Neural progenitor cell (in vitro differentiated cells): ENCODE data around the gene NECTIN3. TPM values are rescaled to one million over a fixed set of nuclear protein-coding genes. Genes with fewer than 3 reads are reported as not detected.
A peak's percentile ranks its signal among the peaks of the same experiment; 100 is the strongest.

Experiments
- DNase-seq: peaks from one replicate; pipeline ENCODE4 v3.0.0-alpha.2; 2016; ENCODE audit warnings: low spot score
- H2AFZ ChIP-seq: fragments of 200-600 bp; sonication (generic); replicated peaks from 2 replicates; pipeline ENCODE4 v1.6.1; 2016; ENCODE audit warnings: antibody characterized with exemption
- H3F3A ChIP-seq: fragments of 200-600 bp; sonication (generic); 2 replicates; pipeline ENCODE4 v1.6.1; 2016; ENCODE audit warnings: antibody characterized with exemption, low read depth
- H3K27ac ChIP-seq: fragments of 200-600 bp; sonication (generic); 2 replicates; pipeline ENCODE4 v1.5.1; 2016; ENCODE audit warnings: mild to moderate bottlenecking
- H3K27me3 ChIP-seq: fragments of 200-600 bp; sonication (generic); 2 replicates; pipeline ENCODE4 v1.6.1; 2016; ENCODE audit warnings: mild to moderate bottlenecking, moderate library complexity
- H3K36me3 ChIP-seq: fragments of 200-600 bp; sonication (generic); 2 replicates; pipeline ENCODE4 v1.5.1; 2016
- H3K4me1 ChIP-seq: fragments of 200-600 bp; sonication (generic); 2 replicates; pipeline ENCODE4 v1.6.1; 2016; ENCODE audit warnings: mixed run types
- H3K4me2 ChIP-seq: fragments of 200-600 bp; sonication (generic); 2 replicates; pipeline ENCODE4 v1.6.1; 2016
- H3K4me3 ChIP-seq: fragments of 200-600 bp; sonication (generic); 2 replicates; pipeline ENCODE4 v1.5.1; 2016
- H3K79me2 ChIP-seq: fragments of 200-600 bp; sonication (generic); 2 replicates; pipeline ENCODE4 v1.6.1; 2016; ENCODE audit warnings: low read depth
- H3K9ac ChIP-seq: fragments of 200-600 bp; sonication (generic); 2 replicates; pipeline ENCODE4 v1.6.1; 2016
- H3K9me3 ChIP-seq: fragments of 200-600 bp; sonication (generic); 2 replicates; pipeline ENCODE4 v1.5.1; 2016; ENCODE audit warnings: low read depth
- H4K20me1 ChIP-seq: fragments of 200-600 bp; sonication (generic); 2 replicates; pipeline ENCODE4 v1.6.1; 2016; ENCODE audit warnings: low read depth
- H3K27ac Mint-ChIP-seq: 3 replicates; pipeline ENCODE4 v1.8.0; 2021; ENCODE audit warnings: mixed read lengths
- H3K27me3 Mint-ChIP-seq: 2 replicates; pipeline ENCODE4 v1.8.0; 2022; ENCODE audit warnings: low read depth, mild to moderate bottlenecking, inconsistent platforms, moderate library complexity, mixed read lengths; ENCODE audit not compliant: insufficient read depth
- H3K36me3 Mint-ChIP-seq: 3 replicates; pipeline ENCODE4 v1.8.0; 2021; ENCODE audit warnings: mixed read lengths
- H3K4me1 Mint-ChIP-seq: 3 replicates; pipeline ENCODE4 v1.8.0; 2021; ENCODE audit warnings: mixed read lengths
- H3K4me3 Mint-ChIP-seq: 3 replicates; pipeline ENCODE4 v1.8.0; 2021; ENCODE audit warnings: mild to moderate bottlenecking, moderate library complexity, mixed read lengths
- H3K9me3 Mint-ChIP-seq: 3 replicates; pipeline ENCODE4 v1.8.0; 2020; ENCODE audit warnings: mixed read lengths
- EZH2 ChIP-seq: fragments of 200-600 bp; sonication (generic); IDR thresholded peaks from 2 replicates; pipeline ENCODE4 v1.6.1; 2017; ENCODE audit warnings: antibody characterized with exemption, mild to moderate bottlenecking, moderate library complexity
- EZH2phosphoT487 ChIP-seq: fragments of 200-600 bp; sonication (generic); IDR thresholded peaks from 2 replicates; pipeline ENCODE4 v1.6.1; 2017; ENCODE audit warnings: antibody characterized with exemption
- total RNA-seq: library from RNA; depleted of rRNA; stranded (reverse); fragments of >200 nt; gene quantifications from 2 replicates; pipeline ENCODE4 v1.2.3, GENCODE V29; 2015; ENCODE audit warnings: low replicate concordance
- TF ChIP-seq, protein P1 (sequence below): fragments of 200-600 bp; sonication (generic); IDR thresholded peaks from 2 replicates; pipeline ENCODE4 v1.5.1; 2017; ENCODE audit warnings: antibody characterized with exemption, mild to moderate bottlenecking

Gene NECTIN3
- total RNA-seq, 1 donor from 2014 or later = 71.5 TPM

DNA sequence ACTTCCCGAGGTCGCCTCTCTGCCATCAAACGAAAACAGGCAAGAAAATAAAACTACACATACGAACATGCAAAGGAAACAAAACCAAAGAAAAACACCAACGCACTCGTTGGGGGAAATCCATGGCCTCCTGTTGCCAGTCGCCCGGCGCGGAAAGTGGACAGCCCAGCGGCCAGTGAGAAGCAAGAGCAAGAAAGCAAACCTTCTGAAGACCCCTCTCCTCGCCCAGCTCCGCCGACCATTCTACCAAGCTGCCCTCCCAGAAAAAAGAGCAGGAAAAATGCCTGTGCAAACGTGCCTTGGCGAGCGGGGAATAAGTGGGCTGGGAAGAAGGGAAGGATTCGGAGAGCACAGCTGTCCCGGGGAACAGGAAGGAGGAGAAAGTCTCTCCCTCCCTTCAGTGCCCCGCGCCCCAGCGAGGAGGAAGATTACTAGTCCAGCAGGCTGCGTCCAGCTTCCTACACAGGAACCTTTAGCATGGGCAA is 802 bp upstream of the NECTIN3 start:
- Histone ChIP-seq H3K27me3 (no peaks in the 10 kb centered on the region), H3K9ac (peak overlapping the region; percentile 84), H3K4me1 (peaks cover 43% of the 10 kb centered on the region), H2AFZ (peak overlapping the region; percentile 94), H4K20me1 (peaks cover 31% of the 10 kb centered on the region), H3K36me3 (no peaks in the 10 kb centered on the region), H3K4me2 (peak overlapping the region; percentile 91), H3K27ac (peak overlapping the region; percentile 88), H3K9me3 (no peaks in the 10 kb centered on the region), H3F3A (peaks cover 22% of the 10 kb centered on the region), H3K79me2 (peaks cover 62% of the 10 kb centered on the region), H3K4me3 (peak overlapping the region; percentile 87)
- TF ChIP-seq EZH2phosphoT487 (no peak), EZH2 (no peak)
- TF ChIP-seq, protein P1, sequence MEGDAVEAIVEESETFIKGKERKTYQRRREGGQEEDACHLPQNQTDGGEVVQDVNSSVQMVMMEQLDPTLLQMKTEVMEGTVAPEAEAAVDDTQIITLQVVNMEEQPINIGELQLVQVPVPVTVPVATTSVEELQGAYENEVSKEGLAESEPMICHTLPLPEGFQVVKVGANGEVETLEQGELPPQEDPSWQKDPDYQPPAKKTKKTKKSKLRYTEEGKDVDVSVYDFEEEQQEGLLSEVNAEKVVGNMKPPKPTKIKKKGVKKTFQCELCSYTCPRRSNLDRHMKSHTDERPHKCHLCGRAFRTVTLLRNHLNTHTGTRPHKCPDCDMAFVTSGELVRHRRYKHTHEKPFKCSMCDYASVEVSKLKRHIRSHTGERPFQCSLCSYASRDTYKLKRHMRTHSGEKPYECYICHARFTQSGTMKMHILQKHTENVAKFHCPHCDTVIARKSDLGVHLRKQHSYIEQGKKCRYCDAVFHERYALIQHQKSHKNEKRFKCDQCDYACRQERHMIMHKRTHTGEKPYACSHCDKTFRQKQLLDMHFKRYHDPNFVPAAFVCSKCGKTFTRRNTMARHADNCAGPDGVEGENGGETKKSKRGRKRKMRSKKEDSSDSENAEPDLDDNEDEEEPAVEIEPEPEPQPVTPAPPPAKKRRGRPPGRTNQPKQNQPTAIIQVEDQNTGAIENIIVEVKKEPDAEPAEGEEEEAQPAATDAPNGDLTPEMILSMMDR = no peak
- Mint-ChIP-seq H3K4me3 (peak overlapping the region; percentile 99), H3K27me3 (no peaks in the 10 kb centered on the region), H3K9me3 (peaks cover 3% of the 10 kb centered on the region), H3K27ac (peak overlapping the region; percentile 97), H3K4me1 (peaks cover 40% of the 10 kb centered on the region), H3K36me3 (peaks cover 7% of the 10 kb centered on the region)
- no peak for DNase-seq

DNA sequence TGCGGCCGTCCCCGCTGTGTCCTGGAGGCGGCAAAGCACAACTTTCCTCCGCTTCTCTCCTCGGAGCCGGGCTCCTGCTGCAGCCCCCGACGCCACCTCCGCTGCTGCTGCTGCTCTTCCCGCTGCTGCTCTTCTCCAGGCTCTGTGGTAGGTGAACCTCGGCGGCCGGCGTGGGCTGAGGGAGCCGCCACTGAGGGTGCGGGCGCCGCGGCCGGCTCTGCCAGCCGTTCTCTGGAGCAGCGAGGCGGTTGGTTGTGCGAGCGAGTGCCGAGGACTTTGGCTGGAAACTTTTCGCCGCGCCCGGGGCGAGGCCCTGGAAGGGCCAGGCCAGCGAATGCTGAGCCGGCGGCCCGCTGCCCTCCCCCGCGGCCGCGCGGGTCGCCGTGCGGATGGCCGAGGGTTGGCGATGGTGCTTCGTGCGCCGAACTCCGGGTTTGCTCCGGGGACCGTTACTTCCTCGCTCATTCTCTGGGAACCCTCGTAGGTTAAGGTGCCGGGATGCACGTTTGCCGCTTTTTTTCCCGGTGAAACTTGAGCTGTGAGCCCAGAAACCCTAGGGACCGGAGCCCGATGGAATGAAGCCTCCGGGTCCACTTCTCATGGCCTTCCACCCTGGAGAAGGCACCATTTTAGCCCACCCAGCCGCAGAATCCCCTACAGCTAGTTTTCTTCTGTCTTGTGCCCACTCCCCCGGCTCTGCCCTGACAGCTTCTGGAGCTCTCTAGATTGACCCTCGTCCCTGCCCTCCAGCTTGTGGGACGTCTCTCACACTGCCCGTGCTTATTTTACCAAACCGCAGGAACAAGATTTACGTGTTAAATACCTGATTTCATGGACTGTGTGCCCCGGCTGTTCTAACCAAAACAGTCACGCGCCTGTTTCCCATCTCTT is 660 bp downstream of the NECTIN3 start:
- DNase-seq = peak; percentile 64
- H3K4me1 ChIP-seq = peaks cover 58% of the 10 kb centered on the region
- TF ChIP-seq, protein P1 = no peak
- TF ChIP-seq EZH2phosphoT487 (no peak), EZH2 (peak; percentile 51)
- Mint-ChIP-seq H3K36me3 (peaks cover 5% of the 10 kb centered on the region), H3K9me3 (peaks cover 3% of the 10 kb centered on the region), H3K4me3 (peak overlapping the region; percentile 97), H3K27me3 (no peaks in the 10 kb centered on the region), H3K27ac (peak overlapping the region; percentile 80), H3K4me1 (peaks cover 49% of the 10 kb centered on the region)
- H3K36me3 ChIP-seq = no peaks in the 10 kb centered on the region
- H2AFZ ChIP-seq = peak overlapping the region; percentile 94
- peaks cover 22% of the 10 kb centered on the region for H3F3A ChIP-seq
- peak overlapping the region; percentile 84 for H3K9ac ChIP-seq
- peak overlapping the region; percentile 88 for H3K27ac ChIP-seq
- H3K4me3 ChIP-seq = peak overlapping the region; percentile 87
- no peaks in the 10 kb centered on the region for H3K27me3 ChIP-seq
- H4K20me1 ChIP-seq = peaks cover 40% of the 10 kb centered on the region
- H3K9me3 ChIP-seq = no peaks in the 10 kb centered on the region
- H3K79me2 ChIP-seq = peaks cover 77% of the 10 kb centered on the region
- H3K4me2 ChIP-seq = peak overlapping the region; percentile 91

DNA sequence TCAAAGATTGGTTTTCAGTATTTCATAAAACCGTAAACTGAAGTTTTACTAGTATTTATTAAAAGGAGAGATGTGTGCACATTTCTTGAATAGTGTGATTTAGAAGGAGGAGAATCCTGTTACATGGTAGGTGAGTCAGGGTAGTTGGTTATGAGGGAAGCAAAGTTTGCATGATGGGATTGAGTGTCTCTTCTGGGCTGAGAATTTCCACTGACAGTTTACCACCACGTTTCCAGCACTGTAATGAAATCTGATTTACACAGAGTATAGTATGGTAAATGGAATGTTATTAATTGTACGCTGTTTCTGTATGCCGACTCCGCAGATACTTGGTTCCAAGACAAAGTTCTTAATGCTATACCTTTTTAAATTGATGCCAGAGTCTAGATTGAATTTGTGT is 1.6 kb downstream of the NECTIN3 start:
- DNase-seq = no peak
- peak overlapping the region; percentile 84 for H3K9ac ChIP-seq
- H3K27ac ChIP-seq = no peak overlapping the region
- peaks cover 86% of the 10 kb centered on the region for H3K79me2 ChIP-seq
- H3K27me3 ChIP-seq = no peaks in the 10 kb centered on the region
- peak overlapping the region; percentile 87 for H3K4me3 ChIP-seq
- H3F3A ChIP-seq = peaks cover 22% of the 10 kb centered on the region
- no peaks in the 10 kb centered on the region for H3K36me3 ChIP-seq
- H3K9me3 ChIP-seq = no peaks in the 10 kb centered on the region
- no peak overlapping the region for H2AFZ ChIP-seq
- H4K20me1 ChIP-seq = peaks cover 46% of the 10 kb centered on the region
- H3K4me2 ChIP-seq = peak overlapping the region; percentile 91
- H3K4me1 Mint-ChIP-seq = peaks cover 47% of the 10 kb centered on the region
- peaks cover 67% of the 10 kb centered on the region for H3K4me1 ChIP-seq
- H3K27me3 Mint-ChIP-seq = no peaks in the 10 kb centered on the region
- peaks cover 1% of the 10 kb centered on the region for H3K36me3 Mint-ChIP-seq
- no peaks in the 10 kb centered on the region for H3K9me3 Mint-ChIP-seq
- TF ChIP-seq EZH2 = no peak
- TF ChIP-seq, protein P1 = no peak
- no peak for TF ChIP-seq EZH2phosphoT487
- peak overlapping the region; percentile 97 for H3K4me3 Mint-ChIP-seq
- H3K27ac Mint-ChIP-seq = peak overlapping the region; percentile 80
